ENCODE results near the gene IQSEC3. TPM values are rescaled to one million over a fixed set of nuclear protein-coding genes. Genes with fewer than 3 reads are reported as not detected.

Gene IQSEC3
- total and polyA plus RNA-seq, 10 of the 15 experiments (the other 5 are each of a cell fraction or from before 2014, with no cell fraction given): not detected

DNA sequence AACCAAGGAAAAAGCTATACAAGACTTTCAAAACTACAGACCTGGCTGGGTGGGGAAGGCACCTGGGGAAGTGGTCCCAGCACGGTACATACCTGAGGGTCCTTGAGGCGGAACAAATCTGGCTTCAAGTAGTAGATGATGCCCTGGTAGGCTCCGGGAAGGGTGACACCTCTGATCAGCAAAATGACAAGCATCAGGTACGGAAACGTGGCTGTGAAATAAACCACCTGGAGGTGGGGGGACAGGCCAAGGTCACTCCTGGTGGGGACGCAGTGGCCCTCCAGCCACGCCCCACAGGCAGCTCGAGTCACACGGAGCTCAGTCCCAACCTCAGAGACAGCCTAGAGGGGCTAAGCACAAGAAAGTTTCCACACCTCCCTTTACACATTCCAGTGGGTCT, 132.1 kb downstream of the IQSEC3 start:
- SMC1A ChIA-PET (ENCODE audit: uncharacterized antibody, unreplicated experiment): no interaction called here

More for the DNA sequence above, 132.1 kb downstream of the IQSEC3 start:
- CTCF ChIA-PET: no interaction called here
- H3K4me2 ChIP-seq (ENCODE audit: control insufficient read depth, insufficient read depth): no peak overlapping the region
- H4K20me1 ChIP-seq (ENCODE audit: control insufficient read depth, insufficient read depth): no peaks in the 10 kb centered on the region
- TF ChIP-seq NBN (IDR thresholded peaks at IDR 0.05): no peak
- no peak for TF ChIP-seq MAX (IDR thresholded peaks at IDR 0.05; ENCODE audit: low read depth, low read length)
- no peak for TF ChIP-seq PAX5 (IDR thresholded peaks at IDR 0.05; ENCODE audit: borderline replicate concordance, low read depth, low read length)
- no peak for TF ChIP-seq HDAC6 (IDR thresholded peaks at IDR 0.05; ENCODE audit: unreplicated experiment)
- no peak for TF ChIP-seq SRF (IDR thresholded peaks at IDR 0.05; ENCODE audit: low read depth in 2 of 2, low read length in 2 of 2)
- TF ChIP-seq NFXL1 (IDR thresholded peaks at IDR 0.05; ENCODE audit: borderline replicate concordance): no peak
- no peak for TF ChIP-seq CBX5 (IDR thresholded peaks at IDR 0.05; ENCODE audit: low read depth)
- no peak for TF ChIP-seq YY1 (IDR thresholded peaks at IDR 0.05; ENCODE audit: low read depth, low read length)
- TF ChIP-seq HDAC2 (IDR thresholded peaks at IDR 0.05): no peak
- TF ChIP-seq IRF3 (IDR thresholded peaks at IDR 0.05): no peak
- H3K79me2 ChIP-seq (ENCODE audit: control insufficient read depth, insufficient read depth, low read length): no peaks in the 10 kb centered on the region
- H3K27me3 ChIP-seq (replicated peaks in 1 of 2; ENCODE audit: control insufficient read depth in 2 of 2, insufficient read depth in 2 of 2, low read length in 1 of 2): peaks cover 0 to 4% of the 10 kb centered on the region in 2 experiments; a peak in 2 of 4 replicates
- no peak for ATAC-seq
- DNase-seq (ENCODE audit: low read depth, low spot score): no peak
- no peak overlapping the region for H3K9ac ChIP-seq (ENCODE audit: control insufficient read depth, insufficient read depth, low read length)
- no peaks in the 10 kb centered on the region for H3K36me3 ChIP-seq (ENCODE audit: control insufficient read depth in 2 of 2, insufficient read depth in 2 of 2, low read length in 1 of 2)
- no peak for FAIRE-seq
- intact Hi-C loops (cut with micrococcal nuclease; ENCODE audit: unreplicated experiment): no loop called here
- RAD21 ChIA-PET (ENCODE audit: unreplicated experiment): no interaction called here
- no peaks in the 10 kb centered on the region for H3K9me3 ChIP-seq (replicated peaks; ENCODE audit: control insufficient read depth, insufficient read depth, low read length)
- H3K4me1 ChIP-seq (ENCODE audit: control insufficient read depth, insufficient read depth, low read length): no peaks in the 10 kb centered on the region
- WGBS (ENCODE audit: insufficient coverage, insufficient replicate concordance, low lambda C conversion rate, missing lambda C conversion rate): 34% methylated on average over 9 of the region's 9 CpGs
- POLR2A ChIA-PET: no interaction called here
- in situ Hi-C loops (cut with MboI): no loop called here
- H3K4me3 ChIP-seq: no peak overlapping the region
- BruUV-seq (replicated peaks): no TSS peak
- H3K27ac ChIP-seq (ENCODE audit: control insufficient read depth, insufficient read depth): no peak overlapping the region
- no peak overlapping the region for H2AFZ ChIP-seq (ENCODE audit: control insufficient read depth, low read depth, low read length)
